Breast epithelium (tissue), 3 donors: Measurements from ENCODE around the gene HLA-DRA.

ENCODE experiments used
- POLR2A ChIP-seq: fragments of 450-650 bp; IDR thresholded peaks from one replicate; pipeline ENCODE4 v1.6.1; 2016; ENCODE audit warnings: antibody characterized with exemption, mild to moderate bottlenecking, moderate library complexity
- POLR2AphosphoS5 ChIP-seq, 3 donors: sonication (generic); formaldehyde crosslinking; IDR thresholded peaks; one replicate each; pipeline ENCODE4 v1.6.1; 2017; ENCODE audit warnings: antibody characterized with exemption in 3 of 3
- TF ChIP-seq, protein P1 (sequence below), 3 donors: fragments of 450-650 bp; IDR thresholded peaks; one replicate each; pipeline ENCODE4 v1.5.1; 2016 to 2017; ENCODE audit warnings: antibody characterized with exemption in 3 of 3, mild to moderate bottlenecking in 3 of 3, moderate library complexity in 3 of 3

DNA sequence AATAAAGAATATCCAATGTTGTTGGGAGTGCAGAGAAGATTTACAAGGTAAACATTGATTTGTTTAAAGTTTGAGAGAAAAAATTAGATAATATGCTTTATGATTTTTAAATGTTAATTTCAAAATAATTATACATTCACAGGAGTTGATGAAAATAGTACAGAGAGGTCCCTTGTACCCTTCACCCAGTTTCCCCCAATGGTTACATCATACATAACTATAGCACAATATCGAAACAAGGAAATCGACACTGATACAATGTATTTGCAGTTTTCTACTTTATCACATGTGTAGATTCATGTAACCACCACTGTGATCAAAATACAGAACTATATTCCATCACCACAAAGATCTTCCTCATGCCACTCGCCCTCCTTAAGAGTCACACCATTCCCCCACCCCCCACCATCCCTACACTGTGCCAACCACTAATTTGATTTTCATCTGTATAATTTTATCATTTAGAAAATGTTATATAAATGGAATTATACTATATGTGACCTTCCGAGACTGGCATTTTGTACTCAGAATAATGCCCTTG, 11.7 kb upstream of the HLA-DRA start:
- TF ChIP-seq, protein P1, sequence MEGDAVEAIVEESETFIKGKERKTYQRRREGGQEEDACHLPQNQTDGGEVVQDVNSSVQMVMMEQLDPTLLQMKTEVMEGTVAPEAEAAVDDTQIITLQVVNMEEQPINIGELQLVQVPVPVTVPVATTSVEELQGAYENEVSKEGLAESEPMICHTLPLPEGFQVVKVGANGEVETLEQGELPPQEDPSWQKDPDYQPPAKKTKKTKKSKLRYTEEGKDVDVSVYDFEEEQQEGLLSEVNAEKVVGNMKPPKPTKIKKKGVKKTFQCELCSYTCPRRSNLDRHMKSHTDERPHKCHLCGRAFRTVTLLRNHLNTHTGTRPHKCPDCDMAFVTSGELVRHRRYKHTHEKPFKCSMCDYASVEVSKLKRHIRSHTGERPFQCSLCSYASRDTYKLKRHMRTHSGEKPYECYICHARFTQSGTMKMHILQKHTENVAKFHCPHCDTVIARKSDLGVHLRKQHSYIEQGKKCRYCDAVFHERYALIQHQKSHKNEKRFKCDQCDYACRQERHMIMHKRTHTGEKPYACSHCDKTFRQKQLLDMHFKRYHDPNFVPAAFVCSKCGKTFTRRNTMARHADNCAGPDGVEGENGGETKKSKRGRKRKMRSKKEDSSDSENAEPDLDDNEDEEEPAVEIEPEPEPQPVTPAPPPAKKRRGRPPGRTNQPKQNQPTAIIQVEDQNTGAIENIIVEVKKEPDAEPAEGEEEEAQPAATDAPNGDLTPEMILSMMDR (IDR thresholded peaks at IDR 0.05): no peak
- TF ChIP-seq POLR2AphosphoS5 (IDR thresholded peaks at IDR 0.05): no peak
- no peak for TF ChIP-seq POLR2A
